ENCODE measurements around the gene MAEL. TPM values are rescaled to one million over a fixed set of nuclear protein-coding genes. Genes with fewer than 3 reads are reported as not detected.

The MAEL gene
- total RNA-seq: not detected

DNA sequence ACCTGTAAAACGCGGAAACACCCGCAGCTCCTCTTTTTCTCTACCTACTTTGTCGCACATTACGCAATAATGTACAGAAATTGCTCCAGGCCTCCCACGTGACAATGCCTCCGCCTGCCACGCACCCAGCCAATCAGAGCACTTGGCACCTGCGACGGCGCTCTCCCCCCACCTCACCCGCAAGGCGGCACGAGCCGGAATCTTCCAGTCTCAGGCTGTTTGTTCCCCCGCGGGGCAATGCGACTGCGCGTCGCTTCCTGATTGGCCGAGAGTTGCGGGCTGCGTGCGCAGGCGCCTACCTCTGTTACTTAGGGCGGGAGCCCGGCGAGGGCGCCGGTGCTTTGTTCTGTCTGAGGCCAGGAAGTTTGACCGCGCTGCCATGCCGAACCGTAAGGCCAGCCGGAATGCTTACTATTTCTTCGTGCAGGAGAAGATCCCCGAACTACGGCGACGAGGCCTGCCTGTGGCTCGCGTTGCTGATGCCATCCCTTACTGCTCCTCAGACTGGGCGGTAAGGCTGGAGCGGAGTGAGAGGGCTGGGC is at the start of gene MAEL:
TSS of gene MAEL (plus strand) at position 307 of the 542 bp plus-strand sequence. CDS start at position 380, 73 bp downstream.
- Histone ChIP-seq H3K27me3 (no peaks in the 10 kb centered on the region), H3K4me1 (no peaks in the 10 kb centered on the region), H3K4me3 (no peak within 1 kb of the TSS), H3K9me3 (no peaks in the 10 kb centered on the region), H3K27ac (no peak within 1 kb of the TSS), H3K36me3 (no peaks in the 10 kb centered on the region)
- TF ChIP-seq, protein P1, sequence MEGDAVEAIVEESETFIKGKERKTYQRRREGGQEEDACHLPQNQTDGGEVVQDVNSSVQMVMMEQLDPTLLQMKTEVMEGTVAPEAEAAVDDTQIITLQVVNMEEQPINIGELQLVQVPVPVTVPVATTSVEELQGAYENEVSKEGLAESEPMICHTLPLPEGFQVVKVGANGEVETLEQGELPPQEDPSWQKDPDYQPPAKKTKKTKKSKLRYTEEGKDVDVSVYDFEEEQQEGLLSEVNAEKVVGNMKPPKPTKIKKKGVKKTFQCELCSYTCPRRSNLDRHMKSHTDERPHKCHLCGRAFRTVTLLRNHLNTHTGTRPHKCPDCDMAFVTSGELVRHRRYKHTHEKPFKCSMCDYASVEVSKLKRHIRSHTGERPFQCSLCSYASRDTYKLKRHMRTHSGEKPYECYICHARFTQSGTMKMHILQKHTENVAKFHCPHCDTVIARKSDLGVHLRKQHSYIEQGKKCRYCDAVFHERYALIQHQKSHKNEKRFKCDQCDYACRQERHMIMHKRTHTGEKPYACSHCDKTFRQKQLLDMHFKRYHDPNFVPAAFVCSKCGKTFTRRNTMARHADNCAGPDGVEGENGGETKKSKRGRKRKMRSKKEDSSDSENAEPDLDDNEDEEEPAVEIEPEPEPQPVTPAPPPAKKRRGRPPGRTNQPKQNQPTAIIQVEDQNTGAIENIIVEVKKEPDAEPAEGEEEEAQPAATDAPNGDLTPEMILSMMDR (IDR thresholded peaks at IDR 0.05): no peak
- TF ChIP-seq POLR2A (IDR thresholded peaks at IDR 0.05) (no peak), EP300 (IDR thresholded peaks at IDR 0.05) (no peak), POLR2AphosphoS5 (IDR thresholded peaks at IDR 0.05) (no peak)
- DNase-seq (ENCODE audit: low spot score in 2 of 2): no peak
- 90% methylated on average over 33 of the region's 45 CpGs for WGBS

DNA sequence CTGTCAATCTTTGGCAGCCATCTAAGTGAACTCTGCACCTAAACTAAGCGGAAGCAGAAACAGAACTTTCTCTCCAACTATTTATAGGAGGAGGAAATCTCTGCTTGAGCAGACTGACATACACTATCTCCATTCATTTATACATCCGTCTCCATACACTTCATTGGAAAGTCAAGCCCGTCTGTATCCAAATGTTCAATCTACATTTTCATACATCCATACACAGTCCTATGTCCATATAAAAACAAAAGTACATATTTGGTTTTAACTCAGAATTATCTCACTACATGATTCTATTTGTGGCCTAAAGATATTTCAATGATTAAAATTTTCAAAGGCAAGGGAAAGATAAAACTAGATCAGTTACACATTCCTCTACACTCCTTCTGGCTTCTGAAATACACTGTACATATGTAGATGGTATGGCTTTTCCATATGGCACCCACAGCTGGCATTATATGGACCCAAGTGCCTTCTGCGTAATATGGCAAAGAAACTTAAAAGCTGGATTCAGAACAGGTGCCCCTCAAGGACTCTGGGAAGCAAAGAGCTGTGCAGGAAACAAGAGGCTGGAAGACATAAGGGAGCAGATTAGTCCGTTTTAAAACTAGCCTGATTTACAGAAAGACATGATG is 49.2 kb upstream of the MAEL start:
- peaks cover 18% of the 10 kb centered on the region for H3K27me3 ChIP-seq
- TF ChIP-seq POLR2A (IDR thresholded peaks at IDR 0.05) (no peak), EP300 (IDR thresholded peaks at IDR 0.05) (no peak)
- no peak for DNase-seq (ENCODE audit: low spot score in 2 of 2)
- no peaks in the 10 kb centered on the region for H3K9me3 ChIP-seq
- no peak overlapping the region for H3K27ac ChIP-seq
- H3K4me3 ChIP-seq: no peak overlapping the region
- 92% methylated on average over 5 of the region's 5 CpGs for WGBS
- H3K4me1 ChIP-seq: no peaks in the 10 kb centered on the region
- no peaks in the 10 kb centered on the region for H3K36me3 ChIP-seq

DNA sequence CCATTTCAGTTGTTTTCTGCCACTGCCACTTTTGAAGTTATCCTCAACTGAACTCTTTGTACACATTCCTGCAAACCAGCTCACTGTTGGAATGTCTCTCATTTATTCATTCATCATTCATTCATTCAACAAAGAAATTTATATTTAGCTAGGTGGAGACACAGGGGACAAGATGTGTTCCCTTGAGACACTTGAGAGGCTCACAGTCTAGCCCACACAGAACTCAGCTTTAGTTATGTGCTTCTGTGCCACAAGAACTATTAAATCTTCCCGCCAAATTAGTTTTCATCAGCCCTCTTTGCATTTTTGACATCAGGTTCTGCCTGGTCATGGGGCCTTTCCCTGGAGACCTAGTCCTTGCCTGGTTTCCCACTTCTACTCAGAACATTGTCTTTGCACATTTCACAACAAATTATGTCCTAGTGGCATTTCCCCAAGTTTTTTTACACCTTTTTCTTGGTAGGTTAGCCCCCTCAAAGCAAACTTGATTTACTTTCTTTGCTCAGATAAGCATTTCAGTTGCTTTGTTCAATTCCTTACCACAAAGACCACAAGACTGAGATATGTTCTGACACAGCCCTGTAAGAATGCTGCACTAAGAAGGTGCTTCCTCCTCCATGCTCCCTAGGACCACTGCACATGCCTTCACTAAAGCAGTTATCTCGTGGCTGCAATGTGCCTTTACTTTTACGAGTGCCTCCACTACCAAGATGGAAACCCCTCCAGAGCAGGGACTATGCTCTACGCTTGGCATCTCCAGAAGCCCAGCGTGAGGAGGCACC is 44.7 kb upstream of the MAEL start:
- whole genome bisulfite sequencing: 64% methylated on average over 5 of the region's 5 CpGs
- TF ChIP-seq, protein P1 (IDR thresholded peaks at IDR 0.05): no peak
- TF ChIP-seq POLR2AphosphoS5 (IDR thresholded peaks at IDR 0.05): no peak
- TF ChIP-seq POLR2A (IDR thresholded peaks at IDR 0.05): no peak
- TF ChIP-seq EP300 (IDR thresholded peaks at IDR 0.05): no peak
- no peaks in the 10 kb centered on the region for H3K36me3 ChIP-seq

DNA sequence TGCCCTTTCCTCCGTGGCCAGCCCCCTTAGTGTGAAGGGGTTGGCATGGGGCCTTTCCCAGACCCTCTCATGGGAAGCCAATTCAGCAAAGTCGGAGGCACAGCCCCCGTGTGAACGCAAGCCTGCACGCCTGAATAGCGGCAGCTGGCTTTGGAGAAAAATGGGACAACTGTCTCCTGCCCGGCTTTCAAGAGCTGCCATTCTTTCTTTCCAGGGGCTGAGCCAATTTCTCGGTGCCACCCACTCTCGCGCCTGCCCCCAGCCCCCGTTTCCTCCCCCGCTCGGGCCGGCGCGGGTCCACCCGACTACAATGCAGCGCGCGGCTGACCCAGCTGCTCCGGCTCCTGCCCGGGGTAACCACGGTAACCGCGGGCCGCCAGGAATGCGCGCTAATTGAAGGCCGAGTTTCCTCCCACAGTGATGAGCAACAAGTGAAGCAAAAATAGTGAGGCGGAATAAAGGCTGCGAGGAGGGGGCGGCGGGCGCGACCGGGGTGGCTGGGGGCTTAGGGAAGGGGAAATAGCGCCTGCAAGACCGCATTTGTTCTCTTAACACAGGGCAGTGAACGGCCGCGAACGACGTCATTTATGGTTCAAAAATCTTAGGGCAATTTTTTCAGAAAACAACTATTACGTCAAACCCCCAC is 41.6 kb upstream of the MAEL start:
- no peaks in the 10 kb centered on the region for H3K36me3 ChIP-seq
- H3K27ac ChIP-seq: no peak overlapping the region
- no peak for TF ChIP-seq EP300 (IDR thresholded peaks at IDR 0.05)
- TF ChIP-seq, protein P1 (IDR thresholded peaks at IDR 0.05): no peak
- TF ChIP-seq POLR2A (IDR thresholded peaks at IDR 0.05): no peak
- no peak for TF ChIP-seq POLR2AphosphoS5 (IDR thresholded peaks at IDR 0.05)
- H3K9me3 ChIP-seq: no peaks in the 10 kb centered on the region
- peaks cover 22% of the 10 kb centered on the region for H3K27me3 ChIP-seq
- peak overlapping the region; percentile 30 for H3K4me3 ChIP-seq
- peaks cover 8% of the 10 kb centered on the region for H3K4me1 ChIP-seq
- DNase-seq (ENCODE audit: low spot score in 2 of 2): no peak
- 12% methylated on average over 34 of the region's 44 CpGs for WGBS

More for the DNA sequence above, 44.7 kb upstream of the MAEL start:
- Histone ChIP-seq H3K4me1 (peaks cover 8% of the 10 kb centered on the region), H3K4me3 (no peak overlapping the region), H3K9me3 (no peaks in the 10 kb centered on the region), H3K27me3 (peaks cover 25% of the 10 kb centered on the region), H3K27ac (no peak overlapping the region)
- no peak for DNase-seq (ENCODE audit: low spot score in 2 of 2)

DNA sequence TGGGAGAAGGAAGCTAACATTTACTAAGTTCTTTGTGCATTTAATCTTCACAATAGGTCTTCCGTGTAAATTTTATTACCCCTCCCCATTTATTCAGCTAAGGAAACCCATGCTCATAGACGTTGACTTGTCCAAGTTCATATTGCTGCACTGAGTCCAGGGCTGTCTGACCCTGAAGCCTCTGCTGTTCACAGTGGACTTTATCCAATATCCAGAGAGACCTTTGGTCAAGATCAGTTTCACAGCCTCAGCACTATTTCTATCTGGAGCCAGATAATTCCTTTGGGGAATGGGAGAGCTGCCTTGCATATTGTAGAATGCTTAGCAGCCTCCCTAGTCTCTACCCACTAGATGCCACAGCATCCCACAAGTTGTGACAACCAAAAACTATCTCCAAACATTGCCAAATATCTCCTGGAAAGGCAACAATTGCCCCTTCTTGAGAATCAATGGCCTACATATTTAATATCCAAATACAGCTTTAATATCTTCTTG is 40.2 kb upstream of the MAEL start:
- no peak for DNase-seq (ENCODE audit: low spot score in 2 of 2)
- 84% methylated on average over 2 of the region's 2 CpGs for WGBS
- H3K4me3 ChIP-seq: no peak overlapping the region
- H3K27ac ChIP-seq: no peak overlapping the region
- H3K9me3 ChIP-seq: no peaks in the 10 kb centered on the region
- peaks cover 22% of the 10 kb centered on the region for H3K27me3 ChIP-seq
- H3K4me1 ChIP-seq: peaks cover 8% of the 10 kb centered on the region
- no peaks in the 10 kb centered on the region for H3K36me3 ChIP-seq
- TF ChIP-seq, protein P1 (IDR thresholded peaks at IDR 0.05): no peak
- no peak for TF ChIP-seq POLR2AphosphoS5 (IDR thresholded peaks at IDR 0.05)
- no peak for TF ChIP-seq POLR2A (IDR thresholded peaks at IDR 0.05)

All from suprapubic skin (tissue), 4 donors.